HK-2 (cell line): ENCODE measurements around the gene YIPF4.
"Not testable (repeated sequence)": the region's sequence is repeated elsewhere in the genome, so short reads cannot be mapped to it uniquely, and the experiment has no call there.

ENCODE experiments used
- DNase-seq: peaks from one replicate; pipeline ENCODE4 v3.0.0-alpha.2; 2018; ENCODE audit not compliant: unreplicated experiment

Gene YIPF4

DNA sequence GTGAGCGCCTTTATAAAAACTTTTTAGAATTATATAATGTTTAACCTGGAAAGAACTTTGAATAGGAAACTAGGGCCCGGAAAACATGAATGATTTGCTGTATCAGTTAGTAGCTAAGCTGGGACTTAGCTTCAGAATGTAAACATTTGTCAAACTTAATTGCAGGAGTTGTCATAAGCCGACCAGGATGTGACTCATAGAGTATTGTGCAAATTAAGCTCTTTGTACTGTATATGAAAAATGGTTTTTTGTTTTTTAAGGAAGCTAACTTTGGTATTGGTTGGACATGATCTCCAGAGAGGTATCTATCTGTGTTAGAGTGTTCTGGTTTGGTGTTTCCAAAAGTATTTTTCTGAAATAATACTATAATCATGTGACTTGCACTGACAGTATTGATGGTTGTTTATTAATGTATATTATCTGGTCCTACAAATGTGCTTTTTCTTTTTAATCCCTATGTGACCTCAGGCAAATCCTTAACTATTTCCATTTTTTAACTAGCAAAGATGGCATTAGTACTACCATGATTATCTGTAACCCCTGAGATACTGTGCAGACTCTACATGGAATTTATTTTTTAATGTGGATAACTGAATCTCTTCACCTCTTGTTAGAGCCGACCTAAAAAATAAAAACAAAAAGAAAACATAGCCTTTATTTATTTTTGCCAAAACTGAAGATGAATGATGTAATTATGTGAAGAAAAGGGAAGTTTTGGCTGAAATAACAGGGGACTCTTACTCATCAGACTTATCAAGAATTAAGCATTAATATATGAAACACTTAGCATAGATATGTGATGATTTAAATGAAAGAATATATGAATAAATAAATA is 11.7 kb downstream of the YIPF4 start:
- DNase-seq = no peak

DNA sequence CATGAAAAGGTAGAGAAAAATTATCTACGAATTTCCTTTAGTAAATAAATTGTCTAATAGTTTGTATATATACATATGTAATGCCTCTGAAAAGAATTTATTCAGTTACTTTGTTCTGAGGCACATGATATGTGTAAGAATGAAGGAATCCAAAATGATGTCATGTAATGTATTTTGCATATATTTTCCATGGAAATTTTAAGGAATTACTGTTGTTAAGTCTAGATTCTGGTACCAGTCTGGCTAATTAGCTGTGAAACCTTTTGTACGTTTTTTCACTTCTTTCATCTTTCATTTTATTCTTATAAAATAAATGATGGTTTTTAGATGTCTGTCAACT is 12.3 kb downstream of the YIPF4 start:
- no peak for DNase-seq

DNA sequence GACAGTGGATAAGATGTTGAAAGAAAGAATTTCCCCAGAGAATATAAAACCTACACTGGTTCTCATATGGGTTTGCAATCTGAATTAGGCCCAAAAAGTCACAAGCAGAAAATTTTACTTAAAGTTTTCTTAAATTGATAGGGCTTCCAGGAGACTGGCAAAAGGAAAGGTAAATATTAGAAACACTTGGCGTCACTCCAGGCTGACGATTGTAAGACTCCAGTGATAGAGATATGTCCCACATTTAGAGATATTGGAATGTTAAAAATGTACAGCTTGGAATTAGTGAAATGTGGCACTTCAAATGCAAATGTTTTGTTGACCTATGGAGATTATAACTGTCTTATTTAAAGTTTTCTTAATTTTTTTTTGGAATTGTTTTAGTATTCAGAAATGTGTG is 14.0 kb downstream of the YIPF4 start:
- no peak for DNase-seq

DNA sequence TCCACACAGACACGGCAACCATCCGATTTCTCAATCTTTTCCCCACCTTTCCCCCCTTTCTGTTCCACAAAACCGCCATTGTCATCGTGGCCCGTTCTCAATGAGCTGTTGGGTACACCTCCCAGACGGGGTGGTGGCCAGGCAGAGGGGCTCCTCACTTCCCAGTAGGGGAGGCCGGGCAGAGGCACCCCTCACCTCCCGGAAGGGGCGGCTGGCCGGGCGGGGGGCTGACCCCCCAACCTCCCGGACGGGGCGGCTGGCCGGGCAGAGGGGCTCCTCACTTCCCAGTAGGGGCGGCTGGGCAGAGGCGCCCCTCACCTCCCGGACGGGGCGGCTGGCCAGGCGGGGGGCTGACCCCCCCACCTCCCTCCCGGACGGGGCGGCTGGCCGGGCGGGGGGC is 15.8 kb downstream of the YIPF4 start:
- DNase-seq = not testable (repeated sequence)

DNA sequence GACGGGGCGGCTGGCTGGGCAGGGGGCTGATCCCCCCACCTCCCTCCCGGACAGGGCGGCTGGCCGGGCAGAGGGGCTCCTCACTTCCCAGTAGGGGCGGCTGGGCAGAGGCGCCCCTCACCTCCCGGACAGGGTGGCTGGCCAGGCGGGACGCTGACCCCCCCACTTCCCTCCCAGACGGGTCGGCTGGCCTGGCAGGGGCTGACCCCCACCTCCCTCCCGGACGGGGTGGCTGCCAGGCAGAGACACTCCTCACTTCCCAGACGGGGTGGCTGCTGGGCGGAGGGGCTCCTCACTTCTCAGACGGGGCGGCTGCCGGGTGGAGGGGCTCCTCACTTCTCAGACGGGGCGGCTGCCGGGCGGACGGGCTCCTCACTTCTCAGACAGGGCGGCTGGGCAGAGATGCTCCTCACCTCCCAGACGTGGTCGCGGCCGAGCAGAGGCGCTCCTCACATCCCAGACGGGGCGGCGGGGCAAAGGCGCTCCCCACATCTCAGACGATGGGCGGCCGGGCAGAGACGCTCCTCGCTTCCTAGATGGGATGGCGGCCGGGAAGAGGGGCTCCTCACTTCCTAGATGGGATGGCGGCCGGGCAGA is 16.4 kb downstream of the YIPF4 start:
- DNase-seq = not testable (repeated sequence)

DNA sequence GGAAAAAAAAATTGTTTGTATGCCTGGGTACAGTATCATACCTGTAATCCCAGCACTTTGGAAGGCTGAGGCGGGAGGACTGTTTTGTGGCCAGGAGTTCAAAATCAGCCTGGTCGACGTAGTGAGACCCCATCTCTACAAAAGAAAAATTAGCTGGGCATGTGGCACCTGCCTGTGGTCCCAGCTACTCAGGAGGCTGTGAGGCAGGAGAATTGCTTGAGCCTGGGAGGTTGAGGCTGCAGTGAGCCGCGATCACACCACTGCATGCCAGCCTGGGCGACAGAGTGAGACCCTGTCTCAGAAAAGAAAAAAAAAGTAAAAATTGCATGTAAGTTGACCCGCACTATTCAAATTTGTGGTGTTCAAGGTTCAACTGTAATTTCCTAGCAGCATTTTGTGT is 32.9 kb downstream of the YIPF4 start:
- no peak for DNase-seq

DNA sequence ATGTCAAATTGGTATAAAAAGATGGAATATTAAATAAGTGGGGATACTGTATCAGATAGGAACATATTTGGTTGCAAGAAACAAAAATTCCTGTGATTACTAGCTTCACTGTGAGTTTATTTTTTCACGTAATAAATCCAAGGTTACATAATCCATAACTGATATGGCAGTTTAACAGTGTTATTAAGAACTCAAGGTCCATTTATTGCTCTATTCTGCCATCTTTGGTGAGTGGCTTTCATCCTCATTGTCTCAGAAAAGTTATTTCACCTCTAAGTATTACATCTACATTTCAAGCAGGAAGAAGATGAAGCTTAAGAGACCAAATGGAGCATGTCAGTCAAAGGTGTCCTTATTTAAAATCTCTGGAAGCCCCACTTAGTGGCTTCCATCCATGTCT is 37.2 kb downstream of the YIPF4 start:
- DNase-seq = no peak

DNA sequence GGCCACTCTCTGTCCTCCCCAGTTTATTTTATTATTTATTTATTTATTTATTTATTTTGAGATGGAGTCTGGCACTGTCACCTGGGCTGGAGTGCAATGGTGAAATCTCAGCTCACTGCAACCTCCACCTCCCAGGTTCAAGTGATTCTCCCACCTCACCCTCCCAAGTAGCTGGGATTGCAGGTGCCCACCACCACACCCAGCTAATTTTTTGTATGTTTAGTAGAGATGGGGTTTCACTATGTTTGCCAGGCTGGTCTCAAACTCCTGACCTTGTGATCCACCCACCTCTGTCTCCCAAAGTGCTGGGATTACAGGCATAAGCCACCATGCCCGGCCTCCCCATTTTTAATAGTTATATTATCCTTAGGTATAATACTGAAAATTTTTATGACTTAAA is 51.0 kb downstream of the YIPF4 start:
- not testable (repeated sequence) for DNase-seq

DNA sequence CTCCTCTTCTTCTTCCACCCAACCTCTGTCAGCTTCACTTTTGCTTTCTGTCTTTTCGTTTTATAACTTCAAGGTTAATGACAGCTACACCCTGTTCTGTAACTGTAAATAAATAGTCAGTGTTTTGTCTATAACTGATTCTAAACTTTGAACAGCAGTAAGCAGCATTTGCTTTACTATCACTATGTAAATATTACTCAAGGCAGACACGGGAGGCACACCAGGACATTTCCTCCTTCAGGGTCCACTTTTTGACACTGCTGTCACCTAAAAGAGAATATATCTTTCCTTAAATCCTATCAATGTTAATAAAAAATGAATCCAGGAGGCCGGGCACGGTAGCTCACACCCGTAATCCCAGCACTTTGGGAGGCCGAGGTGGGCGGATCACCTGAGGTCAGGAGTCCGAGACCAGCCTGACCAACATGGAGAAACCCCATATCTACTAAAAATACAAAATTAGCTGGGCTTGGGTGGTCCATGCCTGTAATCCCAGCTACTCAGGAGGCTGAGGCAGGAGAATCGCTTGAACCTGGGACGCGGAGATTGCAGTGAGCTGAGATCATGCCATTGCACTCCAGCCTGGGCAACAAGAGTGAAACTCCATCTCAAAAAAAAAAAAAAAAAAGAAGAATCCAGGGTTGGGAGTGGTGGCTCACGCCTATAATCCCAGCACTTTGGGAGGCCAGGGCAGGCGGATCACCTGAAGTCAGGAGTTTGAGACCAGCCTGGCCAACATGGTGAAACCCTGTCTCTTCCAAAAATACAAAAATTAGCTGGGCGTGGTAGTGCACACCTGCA is 51.7 kb downstream of the YIPF4 start:
- not testable (repeated sequence) for DNase-seq

DNA sequence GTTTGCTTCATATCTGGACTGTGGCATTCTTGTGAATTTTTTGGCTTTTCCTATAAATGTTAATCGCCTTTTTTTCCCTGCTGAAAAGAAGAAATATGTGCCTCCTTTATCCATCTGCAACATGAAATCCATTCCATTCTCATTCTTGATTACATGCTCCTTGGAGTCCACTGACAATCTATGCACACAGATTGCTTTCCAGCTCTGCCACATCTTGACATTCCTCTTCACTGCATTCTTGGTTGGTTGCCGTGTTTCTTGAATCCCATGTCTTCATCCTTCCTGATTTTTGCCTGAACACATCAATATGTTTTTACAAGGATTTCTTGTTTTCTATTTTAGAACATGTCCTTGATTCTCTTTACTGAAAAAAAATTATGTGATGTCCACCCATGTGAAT is 52.4 kb downstream of the YIPF4 start:
- DNase-seq = no peak

DNA sequence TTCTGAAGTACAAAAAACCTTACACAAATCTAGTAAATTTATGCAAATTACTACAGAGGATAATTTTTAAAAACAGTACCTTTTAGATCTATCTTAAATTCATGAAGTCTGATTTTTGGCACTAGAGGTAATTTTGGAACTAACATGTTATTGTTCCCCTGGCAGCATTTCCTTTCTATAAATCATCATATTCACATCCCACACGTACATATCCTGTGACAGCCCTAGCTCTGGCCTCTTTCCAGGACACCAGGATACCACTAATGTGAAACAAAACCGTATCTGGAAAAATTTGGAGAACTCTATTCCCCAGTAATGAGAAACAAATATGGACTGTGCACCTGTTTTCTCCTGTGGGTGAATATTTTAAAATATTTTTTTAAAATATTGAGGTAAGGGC is 65.1 kb downstream of the YIPF4 start:
- DNase-seq = no peak

DNA sequence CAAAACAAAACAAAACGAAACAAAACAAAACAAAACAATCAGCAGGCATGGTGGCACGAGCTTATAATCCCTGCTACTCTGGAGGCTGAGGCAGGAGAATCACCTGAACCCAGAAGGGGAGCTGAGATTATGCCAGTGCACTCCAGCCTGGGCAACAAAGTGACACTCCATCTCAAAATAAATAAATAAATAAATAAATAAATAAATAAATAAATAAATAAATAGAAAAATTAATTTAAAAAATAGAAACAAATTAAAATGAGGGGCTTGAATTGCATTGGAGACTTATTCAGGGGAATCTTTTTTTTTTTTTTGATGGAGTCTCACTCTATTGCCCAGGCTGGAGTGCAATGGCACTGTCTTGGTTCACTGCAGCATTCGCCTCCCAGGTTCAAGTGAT is 73.1 kb downstream of the YIPF4 start:
- DNase-seq = not testable (repeated sequence)

DNA sequence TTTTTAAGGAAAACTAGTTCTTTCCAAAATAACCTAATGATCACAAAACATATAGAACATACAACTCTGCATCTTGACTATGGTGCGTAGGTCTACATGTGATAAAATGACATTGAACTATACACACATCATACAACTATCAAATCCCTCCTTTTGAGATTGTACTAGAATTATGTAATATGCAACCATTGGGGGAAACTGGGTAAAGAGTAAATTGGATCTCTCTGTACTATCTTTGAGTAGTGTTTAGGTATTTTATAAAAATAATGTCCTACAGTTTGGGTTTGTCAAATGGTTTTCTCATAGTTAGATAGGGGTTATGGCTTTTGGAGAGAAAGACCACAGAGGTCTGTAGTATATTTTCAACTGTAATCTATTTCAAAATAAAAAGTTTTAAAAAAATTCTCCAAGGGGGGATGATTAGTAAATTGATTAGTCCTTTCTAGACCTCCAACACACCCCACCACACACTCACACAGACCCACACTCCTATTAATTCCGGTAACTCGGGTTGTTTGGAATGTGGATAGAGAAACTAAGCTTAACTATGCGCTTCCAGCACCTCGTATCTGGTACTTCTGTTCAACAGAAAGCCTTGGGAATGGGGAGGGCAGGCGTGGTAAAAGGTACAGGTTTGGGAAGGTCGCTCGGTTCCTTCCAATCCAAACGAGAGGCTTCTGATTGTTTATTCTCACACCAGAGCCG is 78.4 kb downstream of the YIPF4 start:
- DNase-seq = no peak

DNA sequence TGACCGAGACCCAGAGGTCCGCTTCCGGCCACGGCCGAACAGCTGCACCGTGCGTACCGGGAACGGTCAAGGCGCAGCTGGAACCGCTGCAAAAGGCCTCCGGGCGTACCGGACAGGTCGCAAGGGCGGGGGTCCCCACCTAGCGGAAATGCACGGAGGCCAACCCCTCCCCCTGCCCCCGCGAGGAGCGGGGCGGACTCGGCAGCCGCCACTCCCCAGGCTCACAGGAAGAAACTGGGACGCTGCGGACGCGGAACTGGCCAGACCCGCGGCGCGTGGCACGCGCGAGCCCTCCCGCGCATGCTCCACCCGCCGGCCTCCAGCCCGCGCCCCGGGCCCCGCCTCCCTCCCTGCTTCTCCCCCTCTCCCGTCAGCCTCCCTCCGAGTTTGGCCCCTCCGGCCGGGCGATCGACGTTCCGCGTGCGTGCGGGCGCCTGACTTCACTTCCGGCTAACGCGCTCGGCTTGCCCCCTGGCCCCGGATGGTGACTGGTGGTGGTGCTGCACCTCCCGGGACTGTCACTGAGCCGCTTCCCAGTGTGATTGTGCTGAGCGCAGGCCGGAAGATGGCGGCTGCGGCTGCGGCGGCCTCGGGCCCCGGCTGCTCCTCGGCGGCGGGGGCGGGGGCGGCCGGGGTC is 79.1 kb downstream of the YIPF4 start, which contains the start of gene BIRC6:
Gene BIRC6, plus strand, starts transcription at position 343 of the 637 bp plus-strand sequence. Its CDS starts 139 bp downstream, at position 482.
- peak; percentile 99 for DNase-seq

DNA sequence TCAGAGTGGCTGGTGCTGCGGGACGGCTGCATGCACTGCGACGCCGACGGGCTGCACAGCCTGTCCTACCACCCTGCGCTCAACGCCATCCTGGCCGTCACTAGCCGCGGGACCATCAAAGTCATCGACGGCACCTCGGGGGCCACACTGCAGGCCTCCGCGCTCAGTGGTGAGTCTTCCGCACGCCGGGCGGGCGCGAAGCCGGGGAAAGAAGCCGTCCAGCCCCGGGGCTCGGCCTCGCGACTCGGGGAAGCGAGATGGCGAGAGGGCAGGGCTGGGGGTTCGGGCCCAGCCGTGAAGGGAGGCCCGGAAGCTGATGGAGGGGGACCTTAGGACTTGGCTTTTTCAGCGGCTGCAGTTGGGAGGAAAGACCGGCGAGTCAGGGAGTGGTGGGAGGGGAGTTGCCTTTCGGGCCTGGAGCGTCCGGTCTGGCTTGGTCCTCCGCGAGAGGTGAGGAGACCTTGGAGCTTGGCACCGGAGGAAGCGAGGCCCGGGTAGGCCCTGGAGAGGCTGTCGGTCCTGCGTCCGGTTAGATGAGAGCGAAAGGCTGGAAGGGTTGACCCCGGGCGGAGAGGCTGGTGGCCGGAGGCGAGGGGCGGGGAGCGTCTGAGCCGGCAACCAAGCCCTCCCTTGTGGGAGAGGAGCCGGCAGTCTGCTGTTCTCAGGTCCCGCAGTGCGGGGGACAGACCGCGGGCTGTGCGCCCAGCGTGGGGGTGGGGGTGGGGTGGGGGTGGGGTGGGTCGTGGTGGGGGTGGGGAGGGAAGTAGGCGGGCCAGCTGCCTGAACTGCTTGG is 79.8 kb downstream of the YIPF4 start:
- peak; percentile 53 for DNase-seq

DNA sequence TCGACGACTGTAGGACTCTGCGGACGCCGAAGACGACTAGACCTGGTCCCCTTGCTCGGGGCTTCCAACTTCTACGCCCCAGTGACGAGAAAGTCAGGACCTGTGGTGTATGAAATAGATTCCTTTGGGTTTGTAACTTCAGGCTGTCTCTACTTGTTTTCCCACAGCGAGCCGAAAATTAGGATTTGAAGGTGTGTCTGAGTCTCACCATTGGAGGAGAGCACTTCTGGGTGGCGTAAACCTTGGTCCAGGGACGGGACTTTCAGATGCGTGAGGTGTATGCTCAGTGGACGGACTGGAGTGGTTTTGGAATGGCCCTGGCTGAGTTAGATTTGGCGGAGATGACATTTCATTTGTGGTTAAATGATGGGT is 80.4 kb downstream of the YIPF4 start:
- DNase-seq = no peak

DNA sequence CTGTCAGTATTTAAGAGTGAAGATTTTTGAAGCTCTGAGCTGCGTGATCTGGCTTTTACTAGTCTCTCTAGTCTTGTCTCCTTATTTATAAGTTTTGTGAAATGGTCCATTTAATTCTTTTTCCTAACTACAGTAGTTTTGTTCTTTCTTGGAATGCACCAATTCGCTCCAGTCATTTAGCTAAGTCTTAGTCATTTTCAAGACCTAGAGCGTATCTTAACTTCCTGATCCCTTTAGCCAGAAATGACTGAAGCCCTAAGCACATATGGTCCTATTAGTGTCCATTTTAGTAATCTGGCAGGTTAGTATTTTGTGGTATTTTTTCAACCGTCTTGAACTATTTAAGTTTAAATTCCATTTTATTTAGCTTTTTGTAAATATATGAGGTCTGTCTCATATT is 82.7 kb downstream of the YIPF4 start:
- DNase-seq = no peak

DNA sequence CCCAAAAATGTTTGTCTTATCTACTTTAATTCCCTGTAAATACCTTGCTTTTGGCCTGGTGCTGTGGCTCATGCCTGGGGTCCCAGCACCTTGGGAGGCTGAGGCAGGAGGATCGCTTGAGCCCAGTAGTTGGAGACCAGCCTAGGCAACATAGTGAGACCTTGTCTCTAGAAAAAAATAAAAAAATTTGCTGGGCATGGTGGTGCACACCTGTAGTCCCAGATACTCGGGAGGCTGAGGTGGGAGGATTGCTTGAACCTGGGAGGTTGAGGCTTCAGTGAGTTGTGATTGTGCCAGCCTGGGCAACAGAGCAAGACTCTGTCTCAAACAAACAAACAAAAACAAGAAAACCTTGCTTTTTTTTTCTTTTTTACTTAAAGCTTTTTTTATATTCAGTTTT is 85.3 kb downstream of the YIPF4 start:
- DNase-seq = not testable (repeated sequence)

DNA sequence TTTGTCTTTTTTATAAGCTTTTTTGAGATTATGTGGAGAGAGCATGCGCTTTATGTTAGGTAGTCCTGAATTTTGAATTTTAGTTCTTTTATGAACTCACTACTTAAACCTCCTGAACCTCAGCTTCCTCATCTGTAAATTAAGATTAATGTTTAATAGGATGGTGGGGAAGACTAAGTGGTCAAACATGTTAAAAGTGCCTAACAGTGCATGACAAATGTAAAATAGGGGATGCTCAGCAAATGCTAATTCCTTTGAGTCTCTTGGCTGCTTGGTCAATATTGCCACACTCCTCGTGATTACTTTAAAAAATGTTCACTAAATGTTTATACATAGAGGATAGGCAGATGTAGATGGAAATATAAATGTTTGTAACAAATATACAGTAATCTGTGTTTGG is 85.9 kb downstream of the YIPF4 start:
- no peak for DNase-seq

DNA sequence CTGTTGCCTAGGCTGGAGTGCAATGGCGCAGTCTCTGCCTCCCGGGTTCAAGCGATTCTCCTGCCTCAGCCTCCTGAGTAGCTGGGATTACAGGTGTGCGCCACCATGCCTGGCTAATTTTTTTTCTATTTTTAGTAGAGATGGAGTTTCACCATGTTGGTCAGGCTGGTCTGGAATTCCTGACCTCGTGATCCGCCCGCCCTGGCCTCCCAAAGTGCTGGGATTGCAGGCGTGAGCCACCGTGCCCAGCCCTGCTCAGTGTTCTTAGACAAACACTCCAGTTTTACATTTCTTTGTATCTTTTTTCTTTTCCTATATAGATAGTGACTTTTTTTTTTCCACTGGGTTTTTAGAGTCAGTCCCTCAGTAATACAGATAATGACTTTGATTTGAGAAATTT is 86.6 kb downstream of the YIPF4 start:
- not testable (repeated sequence) for DNase-seq

DNA sequence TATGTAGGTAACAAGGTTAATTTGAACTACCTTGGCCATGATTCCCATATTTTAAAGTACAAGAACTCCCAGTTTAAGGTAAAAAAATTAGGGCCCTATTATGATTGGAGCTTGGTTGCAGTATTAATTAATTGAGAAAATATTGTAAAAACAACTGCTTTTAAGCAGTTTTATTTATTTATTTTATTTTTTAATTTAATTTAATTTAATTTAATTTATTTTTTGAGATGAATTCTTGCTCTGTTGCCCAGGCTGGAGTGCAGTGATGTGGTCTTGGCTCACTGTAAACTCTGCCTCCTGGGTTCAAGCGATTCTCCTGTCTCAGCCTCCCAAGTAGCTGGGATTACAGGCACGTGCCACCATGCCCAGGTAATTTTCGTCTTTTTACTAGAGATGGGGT is 88.0 kb downstream of the YIPF4 start:
- DNase-seq = not testable (repeated sequence)
